Activated CD8-positive, alpha-beta memory T cell treated with anti-CD3 and anti-CD28 coated beads, Interleukin-2, amount 50 U/mL, for 4 hours (primary cell): Measurements from ENCODE around the gene MRPL48.
"Not testable (repeated sequence)": the region's sequence is repeated elsewhere in the genome, so short reads cannot be mapped to it uniquely, and the experiment has no call there.

ENCODE experiments used
- DNase-seq: peaks from one replicate; pipeline ENCODE4 v3.0.0-alpha.2; 2020

MRPL48 gene

GRCh38 chr11:73779084-73779902, 8.4 kb upstream of the MRPL48 start:
- peak; percentile 97 for DNase-seq

GRCh38 chr11:73781303-73781702, 6.4 kb upstream of the MRPL48 start:
- DNase-seq = no peak

GRCh38 chr11:73783483-73784020, 4.1 kb upstream of the MRPL48 start:
- no peak for DNase-seq

GRCh38 chr11:73784080-73784634, 3.5 kb upstream of the MRPL48 start:
- no peak for DNase-seq

DNA sequence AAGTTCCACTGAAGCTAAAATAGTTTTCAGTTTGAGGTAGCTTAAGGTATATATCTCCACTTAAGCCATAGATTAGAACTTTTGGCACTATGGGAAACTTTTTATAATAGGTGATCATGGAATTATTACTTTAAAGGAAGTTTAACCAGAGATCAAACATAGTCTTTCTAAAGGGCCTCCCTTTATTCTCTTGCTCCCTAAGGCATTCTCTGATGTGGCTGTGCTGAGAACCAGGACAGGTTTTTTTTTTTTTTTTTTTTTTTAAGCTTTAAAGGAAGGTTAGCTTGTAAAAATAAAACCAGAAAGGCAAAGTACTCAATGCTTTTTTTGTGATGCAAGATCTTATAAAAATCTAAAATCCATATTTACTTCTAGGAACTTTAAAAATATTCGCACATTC, 2.9 kb upstream of the MRPL48 start:
- no peak for DNase-seq

- DNase-seq = not testable (repeated sequence)
Observed at GRCh38 chr11:73785467-73785866, 2.2 kb upstream of the MRPL48 start.

GRCh38 chr11:73787051-73787642, 527 bp upstream of the MRPL48 start:
- DNase-seq = no peak

DNA sequence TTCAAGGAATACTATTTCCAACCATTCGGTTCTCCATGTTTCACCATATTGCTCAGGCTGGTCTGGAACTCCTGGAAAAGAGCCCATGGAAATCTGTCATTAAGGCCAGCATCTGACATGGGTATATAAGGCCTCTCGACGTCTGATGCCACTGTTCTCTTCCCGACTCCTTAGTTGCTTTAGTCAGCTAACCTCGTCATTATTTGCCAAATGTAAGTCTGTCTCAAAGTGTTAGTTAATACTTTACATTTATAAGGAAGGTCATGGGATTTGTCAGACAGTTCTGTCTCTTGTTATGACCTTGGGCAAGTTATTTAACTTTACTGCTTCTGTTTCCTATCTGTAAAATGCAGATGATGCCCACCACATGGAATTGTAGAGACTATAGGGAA, 1.6 kb downstream of the MRPL48 start:
- no peak for DNase-seq

- no peak for DNase-seq
Observed at GRCh38 chr11:73792584-73792983, 4.9 kb downstream of the MRPL48 start.

DNA sequence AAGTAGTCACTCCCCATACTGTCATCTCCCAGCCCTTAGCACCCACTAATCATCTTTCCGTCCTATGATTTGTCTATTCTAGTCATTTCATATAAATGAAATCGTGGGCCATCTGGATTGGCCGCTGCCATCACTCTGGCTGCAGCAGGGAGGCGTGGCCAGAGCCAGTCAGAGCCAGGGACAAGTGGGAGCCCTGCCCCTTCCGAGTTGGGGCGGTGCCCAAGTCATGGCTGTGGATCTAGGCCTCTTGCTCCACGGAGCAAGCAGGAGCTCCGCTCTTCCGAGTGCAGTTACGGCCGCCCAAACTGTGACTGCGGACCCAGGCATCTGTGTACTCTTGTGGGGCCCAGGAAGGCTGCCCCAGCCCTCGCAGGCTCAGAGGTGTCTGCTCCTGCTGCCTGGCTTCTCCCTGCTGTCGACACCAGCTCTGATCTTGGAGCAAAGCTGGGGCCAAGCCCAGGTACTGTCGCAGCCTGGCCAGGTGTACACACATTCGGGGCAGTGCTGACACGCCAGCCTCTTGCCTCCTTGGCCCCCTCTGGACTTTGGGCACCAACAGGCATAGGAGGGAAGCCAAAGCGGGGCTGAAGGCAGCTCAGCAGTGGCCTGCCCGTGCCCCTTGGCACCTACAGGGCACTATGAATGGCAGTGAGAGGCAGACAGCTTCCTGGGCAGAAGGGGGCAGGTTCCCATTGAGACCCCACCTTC, 8.4 kb downstream of the MRPL48 start:
- DNase-seq = no peak

GRCh38 chr11:73797457-73797856, 9.8 kb downstream of the MRPL48 start:
- no peak for DNase-seq

DNA sequence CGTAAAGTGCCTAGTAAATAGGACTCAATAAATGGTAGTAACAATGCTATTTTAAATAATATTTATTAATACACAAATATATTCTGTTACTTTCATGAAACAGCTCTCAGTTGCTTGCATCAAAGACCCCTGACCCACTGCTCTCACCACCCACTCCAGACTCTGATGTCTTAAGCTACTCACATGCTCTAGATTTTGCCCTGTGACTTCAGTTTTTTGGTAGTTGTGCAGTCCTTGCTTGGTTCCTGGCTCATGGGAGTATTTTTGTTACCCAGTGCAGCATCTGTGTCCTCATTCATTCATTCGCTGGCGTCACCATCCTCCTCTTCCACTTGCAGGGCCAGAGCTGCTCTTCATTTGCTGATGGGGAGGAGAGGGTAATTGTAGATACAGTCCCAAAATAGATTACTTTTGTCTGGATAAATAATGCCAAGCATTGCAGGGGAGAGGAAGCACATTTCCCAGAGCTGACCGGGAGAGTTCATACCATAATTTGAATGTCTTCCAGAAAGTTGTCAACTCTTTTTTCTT, 12.7 kb downstream of the MRPL48 start:
- no peak for DNase-seq

- no peak for DNase-seq
Observed at GRCh38 chr11:73801136-73801535, 13.5 kb downstream of the MRPL48 start.

- no peak for DNase-seq
Observed at GRCh38 chr11:73804712-73805111, 17.0 kb downstream of the MRPL48 start.

DNA sequence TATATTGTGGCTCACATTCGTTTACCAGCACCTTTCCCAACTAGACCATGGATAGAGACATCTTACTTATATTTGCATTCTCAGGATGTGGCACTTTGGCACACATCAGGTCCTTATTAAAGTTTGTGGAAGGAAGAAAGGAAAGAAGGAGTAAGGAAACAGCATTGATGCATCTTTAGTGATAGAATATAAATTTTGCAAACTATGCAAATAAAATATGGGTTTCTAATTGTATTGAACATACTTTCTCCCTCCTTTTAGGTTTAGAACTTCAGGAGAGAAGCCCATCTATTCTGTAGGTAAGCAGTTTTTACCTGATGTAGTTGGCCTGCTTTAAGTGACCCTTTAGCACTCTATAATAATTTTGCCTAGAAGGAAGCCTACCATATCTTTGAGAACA, 20.4 kb downstream of the MRPL48 start:
- no peak for DNase-seq

GRCh38 chr11:73810637-73811036, 23.0 kb downstream of the MRPL48 start:
- no peak for DNase-seq

GRCh38 chr11:73812234-73812633, 24.6 kb downstream of the MRPL48 start:
- DNase-seq = no peak

- DNase-seq = no peak
Observed at GRCh38 chr11:73814812-73815211, 27.1 kb downstream of the MRPL48 start.

DNA sequence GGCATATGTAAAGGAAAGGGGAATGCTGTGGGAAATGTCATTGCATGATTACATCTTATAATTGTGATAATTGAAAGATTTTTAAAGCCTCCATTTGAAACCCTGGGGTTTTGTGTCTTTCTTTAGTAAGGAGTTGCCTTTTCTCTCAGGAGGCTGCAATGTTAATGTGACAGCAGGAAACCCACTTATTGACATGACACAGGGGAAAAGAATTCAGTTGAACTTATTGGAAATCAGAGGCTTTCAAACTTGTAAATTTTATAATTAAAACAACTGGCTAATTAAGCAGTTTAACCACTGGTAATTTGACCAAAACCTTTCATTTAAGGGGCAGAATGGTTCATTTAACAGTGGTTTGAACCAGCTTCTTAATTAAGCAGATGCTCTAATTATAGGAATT, 31.2 kb downstream of the MRPL48 start:
- no peak for DNase-seq

GRCh38 chr11:73830261-73830660, 42.6 kb downstream of the MRPL48 start:
- no peak for DNase-seq

GRCh38 chr11:73833067-73833466, 45.4 kb downstream of the MRPL48 start:
- no peak for DNase-seq

DNA sequence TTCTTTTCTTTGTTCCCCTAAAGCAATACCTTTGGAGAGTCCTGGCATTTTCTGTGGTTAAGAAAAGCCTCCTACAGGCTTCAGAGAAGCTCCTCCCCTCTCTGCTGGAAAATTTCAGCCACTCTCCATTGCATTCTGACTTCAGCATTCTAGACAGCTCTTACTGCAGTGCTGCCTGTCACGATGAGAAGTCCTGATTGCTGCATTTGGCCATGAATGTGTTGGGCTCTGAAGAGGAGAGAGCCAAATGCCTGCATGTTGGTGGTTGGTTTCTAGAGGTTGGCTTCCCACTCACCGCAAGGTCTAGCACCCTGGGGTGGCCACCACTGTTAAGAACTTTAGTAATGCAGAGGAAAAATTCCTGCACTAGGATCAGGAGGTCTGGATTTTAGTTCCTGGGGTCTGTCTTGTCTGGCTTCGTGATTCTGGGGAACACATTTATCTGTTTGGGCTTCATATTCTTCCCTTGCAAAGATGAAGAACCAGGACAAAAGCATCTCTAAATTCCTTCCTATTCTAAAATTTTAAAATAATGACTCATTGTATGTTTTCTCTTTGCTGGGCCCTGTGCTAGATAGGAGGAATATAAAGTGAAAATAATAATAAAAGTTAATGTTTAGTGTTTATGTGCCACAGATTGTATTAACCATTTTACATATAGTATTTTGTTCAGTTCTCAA, 50.9 kb downstream of the MRPL48 start:
- DNase-seq = no peak

- DNase-seq = no peak
Observed at GRCh38 chr11:73839123-73839457, 51.4 kb downstream of the MRPL48 start.
